HepG2 (cell line): ENCODE results near the gene GNG7. TPM values are rescaled to one million over a fixed set of nuclear protein-coding genes. Genes with fewer than 3 reads are reported as not detected.

Experiments
- CEBPB ChIP-seq: IDR thresholded peaks from 2 replicates; pipeline ENCODE4 v1.6.1; 2011; ENCODE audit warnings: low read depth, low read length, improper control_type of control experiment, borderline replicate concordance
- FOXA3 ChIP-seq: IDR thresholded peaks from 2 replicates; pipeline ENCODE4 v1.6.1; 2016; ENCODE audit warnings: missing genetic modification reagents, missing compliant biosample characterization
- LBX2 ChIP-seq: sonication (generic); formaldehyde crosslinking; IDR thresholded peaks from 2 replicates; pipeline ENCODE4 v1.5.0; 2020; ENCODE audit warnings: missing genetic modification reagents, mild to moderate bottlenecking, borderline replicate concordance
- MXI1 ChIP-seq: IDR thresholded peaks from 3 replicates; pipeline ENCODE4 v1.6.1; 2012; ENCODE audit warnings: low read depth, low read length, inconsistent platforms, borderline replicate concordance
- NFIB ChIP-seq: sonication (generic); formaldehyde crosslinking; IDR thresholded peaks from 2 replicates; pipeline ENCODE4 v1.9.0; 2021; ENCODE audit warnings: missing genetic modification reagents, mild to moderate bottlenecking, borderline replicate concordance
- PRDM10 ChIP-seq: sonication (generic); formaldehyde crosslinking; IDR thresholded peaks from 2 replicates; pipeline ENCODE4 v1.4.0; 2020; ENCODE audit warnings: low read depth, missing genetic modification reagents
- STAG1 ChIP-seq: sonication (generic); formaldehyde crosslinking; IDR thresholded peaks from 2 replicates; pipeline ENCODE4 v1.4.0; 2020; ENCODE audit warnings: missing genetic modification reagents
- ZBTB3 ChIP-seq: sonication (generic); formaldehyde crosslinking; IDR thresholded peaks from 2 replicates; pipeline ENCODE4 v1.4.0; 2020; ENCODE audit warnings: low read depth, mild to moderate bottlenecking, moderate library complexity, missing genetic modification reagents, borderline replicate concordance
- ZFP82 ChIP-seq: sonication (generic); formaldehyde crosslinking; IDR thresholded peaks from 2 replicates; pipeline ENCODE4 v1.5.1; 2020; ENCODE audit warnings: mild to moderate bottlenecking, missing genetic modification reagents, borderline replicate concordance
- ZNF773 ChIP-seq: sonication (generic); formaldehyde crosslinking; IDR thresholded peaks from 2 replicates; pipeline ENCODE4 v1.4.0; 2020; ENCODE audit warnings: missing genetic modification reagents, borderline replicate concordance
- ZXDC ChIP-seq: sonication (generic); formaldehyde crosslinking; IDR thresholded peaks from 2 replicates; pipeline ENCODE4 v1.5.0; 2020; ENCODE audit warnings: mild to moderate bottlenecking, missing genetic modification reagents
- polyA plus RNA-seq, 8 experiments: library from polyadenylated mRNA; depleted of rRNA in 3 of 8; stranded (reverse) in 7 of 8; unstranded in 1 of 8; fragments of >200 nt; fragmentation: Illumina TruSeq in 4 of 8; extraction: Trizol in 4 of 8; gene quantifications; 2 replicates each; pipeline versions ENCODE4 v1.2.1 to v1.2.3, GENCODE V29; 2011 to 2016; ENCODE audit warnings: low read depth in 4 of 8, missing spikeins in 1 of 8, mixed read lengths in 1 of 8; ENCODE audit not compliant: insufficient read depth in 1 of 8
- total RNA-seq, 5 experiments: library from RNA; depleted of rRNA; stranded (reverse); fragments of >200 nt; fragmentation: Illumina TruSeq; extraction: Trizol; gene quantifications; 2 replicates each; pipeline ENCODE4 v1.2.3, GENCODE V29; 2016; ENCODE audit warnings: low read depth in 1 of 5
- TF ChIP-seq, protein P1 (sequence below): sonication (generic); formaldehyde crosslinking; IDR thresholded peaks from 2 replicates; pipeline ENCODE4 v1.4.0; 2020; ENCODE audit warnings: missing genetic modification reagents

The GNG7 gene
- total and polyA plus RNA-seq, 2 of the 13 experiments (the other 11 are each of a cell fraction or from before 2014, with no cell fraction given) = 1.4 to 3.3 TPM

- no peak for TF ChIP-seq PRDM10 (CRISPR knock-in tag)
- TF ChIP-seq ZFP82 (CRISPR knock-in tag) = no peak
- TF ChIP-seq MXI1 = no peak
- TF ChIP-seq FOXA3 = peak; percentile 67
- no peak for TF ChIP-seq ZNF773 (CRISPR knock-in tag)
- TF ChIP-seq LBX2 (CRISPR knock-in tag) = no peak
- TF ChIP-seq ZBTB3 (CRISPR knock-in tag) = no peak
- TF ChIP-seq STAG1 (CRISPR knock-in tag) = no peak
- TF ChIP-seq, protein P1, sequence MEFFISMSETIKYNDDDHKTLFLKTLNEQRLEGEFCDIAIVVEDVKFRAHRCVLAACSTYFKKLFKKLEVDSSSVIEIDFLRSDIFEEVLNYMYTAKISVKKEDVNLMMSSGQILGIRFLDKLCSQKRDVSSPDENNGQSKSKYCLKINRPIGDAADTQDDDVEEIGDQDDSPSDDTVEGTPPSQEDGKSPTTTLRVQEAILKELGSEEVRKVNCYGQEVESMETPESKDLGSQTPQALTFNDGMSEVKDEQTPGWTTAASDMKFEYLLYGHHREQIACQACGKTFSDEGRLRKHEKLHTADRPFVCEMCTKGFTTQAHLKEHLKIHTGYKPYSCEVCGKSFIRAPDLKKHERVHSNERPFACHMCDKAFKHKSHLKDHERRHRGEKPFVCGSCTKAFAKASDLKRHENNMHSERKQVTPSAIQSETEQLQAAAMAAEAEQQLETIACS (CRISPR knock-in tag) = no peak
- TF ChIP-seq ZXDC = no peak
- no peak for TF ChIP-seq NFIB (CRISPR knock-in tag)
- no peak for TF ChIP-seq CEBPB
Measured at GRCh38 chr19:2591537-2592291, 110.8 kb downstream of the GNG7 start (continued).
